HepG2 (cell line): ENCODE data around the gene TIA1. TPM values are rescaled to one million over a fixed set of nuclear protein-coding genes. Genes with fewer than 3 reads are reported as not detected.

ENCODE experiments used
- ADNP ChIP-seq: sonication (generic); formaldehyde crosslinking; IDR thresholded peaks from 2 replicates; pipeline ENCODE4 v1.4.0; 2020; ENCODE audit warnings: missing genetic modification reagents
- CERS6 ChIP-seq: sonication (generic); formaldehyde crosslinking; IDR thresholded peaks from 2 replicates; pipeline ENCODE4 v1.5.0; 2020; ENCODE audit warnings: missing genetic modification reagents
- CHCHD3 ChIP-seq: sonication (generic); formaldehyde crosslinking; IDR thresholded peaks from 2 replicates; pipeline ENCODE4 v1.8.0; 2022; ENCODE audit warnings: mild to moderate bottlenecking, missing genetic modification reagents, moderate library complexity
- GRHL1 ChIP-seq: sonication (generic); formaldehyde crosslinking; conservative IDR thresholded peaks from 2 replicates; pipeline ENCODE4 v1.8.0; 2022; ENCODE audit warnings: missing genetic modification reagents
- MTA3 ChIP-seq: sonication (generic); formaldehyde crosslinking; IDR thresholded peaks from 2 replicates; pipeline ENCODE4 v1.4.0; 2020; ENCODE audit warnings: missing genetic modification reagents
- PAX8 ChIP-seq: sonication (generic); formaldehyde crosslinking; IDR thresholded peaks from 2 replicates; pipeline ENCODE4 v1.8.0; 2022; ENCODE audit warnings: mild to moderate bottlenecking, missing genetic modification reagents, borderline replicate concordance
- RXRB ChIP-seq: IDR thresholded peaks from 2 replicates; pipeline ENCODE4 v1.6.1; 2016; ENCODE audit warnings: borderline replicate concordance, missing genetic modification reagents, missing compliant biosample characterization
- SALL1 ChIP-seq: sonication (generic); formaldehyde crosslinking; IDR thresholded peaks from 2 replicates; pipeline ENCODE4 v1.8.0; 2022; ENCODE audit warnings: mild to moderate bottlenecking, missing genetic modification reagents
- SOX13 ChIP-seq, 3 experiments: fragments of 450-650 bp in 1 of 3; sonication (generic) in 1 of 3; formaldehyde crosslinking in 1 of 3; IDR thresholded peaks in 2 of 3; conservative IDR thresholded peaks in 1 of 3; 2 replicates each; pipeline versions ENCODE4 v1.5.0 to v1.6.1; 2016 to 2020; ENCODE audit warnings: antibody characterized with exemption in 1 of 3, mild to moderate bottlenecking in 1 of 3, missing compliant biosample characterization in 1 of 3, missing genetic modification reagents in 1 of 3, moderate library complexity in 1 of 3
- TARDBP ChIP-seq: sonication (generic); formaldehyde crosslinking; IDR thresholded peaks from 2 replicates; pipeline ENCODE4 v1.8.0; 2022; ENCODE audit warnings: mild to moderate bottlenecking, missing genetic modification reagents
- ZBED4 ChIP-seq: sonication (generic); formaldehyde crosslinking; IDR thresholded peaks from 2 replicates; pipeline ENCODE4 v1.4.0; 2020; ENCODE audit warnings: missing genetic modification reagents, borderline replicate concordance
- ZNF101 ChIP-seq: sonication (generic); formaldehyde crosslinking; IDR thresholded peaks from 2 replicates; pipeline ENCODE4 v1.4.0; 2020; ENCODE audit warnings: mild to moderate bottlenecking, low read depth, missing genetic modification reagents, borderline replicate concordance
- ZNF121 ChIP-seq: sonication (generic); formaldehyde crosslinking; IDR thresholded peaks from 2 replicates; pipeline ENCODE4 v1.5.0; 2020; ENCODE audit warnings: mild to moderate bottlenecking, missing genetic modification reagents
- ZNF512B ChIP-seq: sonication (generic); formaldehyde crosslinking; IDR thresholded peaks from 2 replicates; pipeline ENCODE4 v1.5.1; 2020; ENCODE audit warnings: missing genetic modification reagents, mild to moderate bottlenecking, borderline replicate concordance
- ZNF652 ChIP-seq: IDR thresholded peaks from 2 replicates; pipeline ENCODE4 v1.6.1; 2016; ENCODE audit warnings: low read depth, borderline replicate concordance
- polyA plus RNA-seq, 8 experiments: library from polyadenylated mRNA; depleted of rRNA in 3 of 8; stranded (reverse) in 7 of 8; unstranded in 1 of 8; fragments of >200 nt; fragmentation: Illumina TruSeq in 4 of 8; extraction: Trizol in 4 of 8; gene quantifications; 2 replicates each; pipeline versions ENCODE4 v1.2.1 to v1.2.3, GENCODE V29; 2011 to 2016; ENCODE audit warnings: low read depth in 4 of 8, missing spikeins in 1 of 8, mixed read lengths in 1 of 8; ENCODE audit not compliant: insufficient read depth in 1 of 8
- total RNA-seq, 5 experiments: library from RNA; depleted of rRNA; stranded (reverse); fragments of >200 nt; fragmentation: Illumina TruSeq; extraction: Trizol; gene quantifications; 2 replicates each; pipeline ENCODE4 v1.2.3, GENCODE V29; 2016; ENCODE audit warnings: low read depth in 1 of 5

Gene TIA1
- total and polyA plus RNA-seq, 2 of the 13 experiments (the other 11 are each of a cell fraction or from before 2014, with no cell fraction given) = 209 to 319 TPM

- TF ChIP-seq ZBED4 (CRISPR knock-in tag) (no peak), ADNP (CRISPR knock-in tag) (no peak; the same call in 1 of the 2 replicates), ZNF512B (CRISPR knock-in tag) (peak; percentile 86; the same call in 1 of the 2 replicates), ZNF652 (CRISPR knock-in tag) (peak; percentile 65; the same call in 1 of the 2 replicates), RXRB (CRISPR knock-in tag) (peak; percentile 64), PAX8 (CRISPR knock-in tag) (no peak; the same call in 1 of the 2 replicates), MTA3 (CRISPR knock-in tag) (no peak), SOX13 (IDR thresholded peaks at IDR 0.05) (no peak; the same call in 1 of the 2 replicates), SOX13 (CRISPR knock-in tag; conservative IDR thresholded peaks at IDR 0.05 in 1 of 2, IDR thresholded peaks at IDR 0.05 in 1 of 2) (peak in 1 of 2 experiments; percentile 52; a peak in 2 of 4 replicates), CERS6 (CRISPR knock-in tag) (no peak), TARDBP (CRISPR knock-in tag) (peak; percentile 21; the same call in 1 of the 2 replicates), CHCHD3 (CRISPR knock-in tag) (no peak), SALL1 (CRISPR knock-in tag) (peak; percentile 91), ZNF121 (CRISPR knock-in tag) (peak; percentile 16; the same call in 1 of the 2 replicates), GRHL1 (CRISPR knock-in tag) (no peak), ZNF101 (CRISPR knock-in tag) (peak; percentile 58; the same call in 1 of the 2 replicates)
These were observed 57.8 kb downstream of the TIA1 start, which contains the start of gene C2orf42 (continued) for GRCh38 chr2:70190418-70191243.
